Colon (tissue), 2 donors: ENCODE data around the gene ATP13A3.

ENCODE experiments used
- FAIRE-seq: peaks from 2 replicates; lab custom pipeline; 2012; peaks lifted over from hg19 to GRCh38; lab: Jason Lieb, UNC
- donor health status: control.
- donor health status: control.

Gene ATP13A3

DNA sequence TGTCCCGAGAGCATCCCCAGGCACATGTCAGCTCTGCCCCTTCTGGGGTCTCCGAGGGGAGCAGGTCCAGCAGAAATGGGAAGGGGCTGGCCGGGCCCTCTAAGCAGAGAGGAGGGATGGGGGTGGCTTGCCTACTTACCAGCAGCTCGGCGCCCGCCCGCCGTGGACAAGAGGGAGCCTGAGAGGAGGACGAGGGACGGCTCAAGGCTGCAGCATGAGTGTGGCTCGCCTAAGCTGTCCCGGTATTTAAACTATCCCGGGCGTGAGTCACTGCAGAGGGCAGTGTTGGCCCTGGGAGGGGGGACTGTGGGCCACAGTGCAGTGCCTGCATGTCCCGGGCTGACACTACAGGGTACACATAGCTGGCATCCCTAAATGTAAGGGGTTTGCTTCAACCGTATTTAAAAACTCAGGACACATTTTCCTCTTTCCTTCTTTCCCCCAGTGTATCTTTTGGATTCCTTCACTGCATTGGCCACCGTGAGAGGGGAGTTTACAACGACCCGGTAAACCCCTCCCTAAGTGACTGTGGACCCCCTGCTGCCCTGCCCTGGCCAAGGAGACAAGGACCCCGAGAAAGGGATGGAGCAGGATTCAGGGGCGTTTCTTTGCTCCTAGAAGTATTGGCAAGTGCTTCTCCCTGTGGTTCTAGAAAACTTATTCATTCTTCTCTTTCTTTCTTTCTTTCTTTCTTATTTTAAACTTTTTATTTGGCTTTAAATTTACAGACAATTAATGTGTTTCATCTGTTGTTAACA is 117.1 kb downstream of the ATP13A3 start, which contains the start of gene LRRC15:
LRRC15 (minus strand) TSS at position 222 of the 758 bp plus-strand sequence. CDS start 8,700 bp downstream, outside the sequence.
- no peak for FAIRE-seq

DNA sequence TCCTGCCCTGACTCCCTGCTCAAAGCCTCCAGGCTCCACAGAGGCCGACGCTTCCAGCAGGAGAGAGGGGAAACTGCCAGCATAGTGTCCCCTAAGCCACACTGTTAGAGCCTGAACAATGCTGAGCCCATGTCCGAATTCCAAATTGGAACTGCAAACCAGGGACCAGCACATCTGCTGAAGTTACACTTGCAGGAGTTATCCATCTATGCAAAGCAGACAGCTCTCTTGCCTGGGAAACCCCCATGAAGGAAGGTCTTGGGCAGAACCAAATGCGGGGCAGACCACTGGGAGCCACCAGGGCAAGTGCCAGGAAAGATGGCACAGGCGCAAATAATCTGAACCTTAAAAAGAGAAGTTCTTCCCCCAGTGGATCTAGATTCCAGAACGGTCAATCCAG is 117.9 kb downstream of the ATP13A3 start:
- FAIRE-seq = no peak

DNA sequence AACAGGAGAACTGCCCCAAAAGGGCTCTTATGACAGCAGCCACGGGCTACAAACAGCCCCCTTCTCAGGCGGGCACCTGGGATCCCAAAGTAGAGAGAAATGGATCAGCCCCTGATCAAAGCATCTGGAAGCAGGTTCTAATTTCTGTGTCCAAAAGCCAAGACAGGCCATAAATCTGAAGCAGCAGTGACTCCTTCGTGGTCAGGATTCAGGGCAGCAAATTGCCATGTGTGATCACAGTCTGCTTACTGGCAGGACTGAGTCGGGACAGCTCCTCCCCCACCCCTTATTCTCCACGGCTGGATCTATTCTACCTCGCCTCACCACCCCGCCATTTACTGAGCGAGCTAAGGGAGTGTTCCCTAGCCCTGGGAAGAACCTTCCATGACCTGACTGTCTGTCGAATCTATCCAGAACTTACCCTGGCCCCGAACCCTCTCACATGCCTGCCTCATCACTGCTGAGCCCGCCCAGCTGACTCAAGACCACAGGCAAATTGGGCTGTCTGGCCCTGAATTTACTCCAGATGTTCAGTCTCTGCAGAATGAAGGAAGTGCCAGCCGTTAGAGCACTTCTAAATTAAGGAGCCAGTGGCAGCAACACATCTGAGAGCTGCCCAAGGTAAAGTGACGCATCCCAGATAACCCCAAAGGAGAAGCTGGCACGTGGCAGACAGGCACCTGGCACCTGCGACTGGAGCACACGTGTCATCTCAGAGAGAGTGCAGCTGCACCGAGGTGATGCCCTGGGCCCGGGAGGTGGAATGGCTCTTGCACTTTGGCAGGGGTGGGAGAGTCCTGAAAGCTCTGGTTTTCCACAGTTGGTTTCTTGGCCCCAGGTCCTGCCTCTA is 118.6 kb downstream of the ATP13A3 start:
- no peak for FAIRE-seq

DNA sequence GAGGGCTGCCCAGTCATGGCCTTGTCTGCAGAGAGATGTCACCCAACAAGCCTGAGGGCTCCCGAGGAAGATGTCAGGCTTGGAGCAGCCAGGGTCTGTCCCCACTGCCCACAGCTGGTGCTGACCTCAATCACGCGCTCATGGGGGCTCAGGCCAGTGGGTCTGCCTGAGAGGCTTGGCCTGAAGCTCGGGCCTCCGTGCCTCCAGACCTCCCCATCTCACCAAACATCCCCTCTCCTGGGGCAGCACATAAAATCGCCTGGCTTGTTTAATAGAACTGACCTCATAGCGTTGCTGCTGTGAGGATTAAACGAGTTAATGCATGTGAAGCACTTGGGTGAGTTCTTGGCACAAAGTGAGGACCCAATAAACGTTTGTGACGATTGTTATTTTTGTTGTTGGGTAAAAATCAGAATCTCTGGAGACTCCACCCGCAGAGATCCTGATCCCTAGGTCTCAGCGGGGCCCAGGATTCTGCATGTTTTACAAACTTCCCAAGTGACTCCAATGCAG is 120.8 kb downstream of the ATP13A3 start:
- no peak for FAIRE-seq

DNA sequence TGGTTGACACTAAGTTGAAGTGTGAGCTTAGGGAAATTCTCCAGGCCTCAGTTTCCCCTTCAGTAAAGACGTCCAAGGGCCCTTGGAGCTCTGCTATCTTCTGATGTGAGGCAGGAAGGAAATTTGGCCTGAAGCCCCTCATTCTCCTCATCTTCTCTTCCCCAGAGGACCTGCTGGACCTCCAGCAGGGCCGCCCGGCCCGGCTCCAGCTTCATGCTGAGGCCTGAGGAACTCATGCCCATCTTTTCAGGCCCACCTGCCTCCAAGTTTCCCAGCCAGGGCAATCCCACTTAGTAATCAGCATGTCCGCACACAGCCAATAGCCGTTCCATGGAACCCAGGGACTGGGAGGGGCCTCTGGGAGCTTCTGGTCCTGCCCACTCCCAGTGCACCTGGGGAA is 121.3 kb downstream of the ATP13A3 start:
- FAIRE-seq = no peak

DNA sequence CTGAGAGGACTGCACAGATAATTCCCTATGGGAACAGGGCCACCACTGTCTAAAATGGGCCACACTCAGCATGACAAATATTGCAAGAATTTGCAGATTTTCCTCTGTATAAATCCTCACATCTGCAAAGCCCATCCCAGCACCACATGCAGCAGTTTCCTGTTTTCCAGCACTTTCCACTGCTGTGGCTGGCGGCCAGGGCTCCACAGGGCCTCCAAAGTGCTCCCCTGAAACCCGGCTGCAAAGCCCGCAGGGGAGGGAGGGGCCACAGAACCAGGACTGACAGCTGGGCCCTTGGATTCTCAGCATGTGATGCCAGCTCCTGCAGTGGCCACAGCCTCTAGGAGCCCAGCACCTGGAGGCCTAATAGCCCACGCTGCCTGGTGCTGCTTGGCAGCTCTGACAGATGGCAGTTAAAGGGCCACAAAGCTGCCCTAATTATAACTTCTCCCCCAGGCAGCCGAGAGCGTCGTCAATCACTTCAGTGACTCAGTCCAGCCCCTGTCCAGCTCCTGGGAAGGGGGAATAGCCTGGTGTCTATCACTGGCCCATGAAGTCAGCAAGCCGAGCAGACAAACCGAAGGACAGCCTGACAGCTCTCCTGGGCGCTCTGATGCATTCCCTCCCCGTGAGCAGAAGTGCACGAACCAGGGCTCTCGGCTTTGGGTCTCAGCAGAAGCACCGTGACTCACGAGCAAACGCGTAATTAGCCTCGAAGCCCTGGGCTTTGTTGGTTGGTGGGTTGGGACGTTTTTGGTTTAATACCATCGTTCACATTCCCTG is 122.0 kb downstream of the ATP13A3 start:
- no peak for FAIRE-seq

DNA sequence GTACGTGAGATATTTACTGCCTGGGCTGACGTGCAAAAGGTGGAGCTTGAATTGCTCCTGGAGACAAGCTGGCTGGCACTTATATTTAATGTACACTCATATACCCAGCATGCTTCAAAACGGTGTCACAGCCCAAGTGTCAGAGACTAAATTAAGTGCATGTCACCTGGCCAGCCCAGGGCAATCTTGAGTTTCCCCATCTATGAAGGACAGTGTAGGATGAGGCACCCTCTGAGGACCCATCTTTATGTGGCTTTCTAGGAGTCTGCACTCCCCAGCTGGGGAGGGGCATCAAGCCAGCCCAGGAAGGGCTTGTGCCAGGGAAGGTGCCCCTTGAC is 122.5 kb downstream of the ATP13A3 start:
- FAIRE-seq = no peak

DNA sequence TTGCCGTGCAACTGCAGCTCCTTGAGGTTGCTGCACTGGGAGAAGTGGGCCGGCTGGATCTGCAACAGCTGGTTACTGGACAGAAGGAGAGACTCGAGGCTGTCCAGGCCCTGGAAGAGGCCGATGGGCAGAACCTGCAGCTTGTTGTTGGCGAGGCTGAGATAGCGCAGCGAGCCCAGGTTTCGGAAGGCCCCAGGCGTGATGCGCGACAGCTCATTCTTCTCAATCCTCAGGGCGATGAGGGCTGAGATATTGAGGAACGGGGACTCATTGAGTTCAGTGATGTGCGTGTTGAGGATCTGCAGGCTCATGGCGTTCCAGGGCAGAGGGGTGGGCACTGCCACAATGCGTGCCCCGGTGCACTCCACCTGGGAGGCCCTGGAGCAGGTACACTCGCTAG is 126.2 kb downstream of the ATP13A3 start:
- FAIRE-seq = no peak

DNA sequence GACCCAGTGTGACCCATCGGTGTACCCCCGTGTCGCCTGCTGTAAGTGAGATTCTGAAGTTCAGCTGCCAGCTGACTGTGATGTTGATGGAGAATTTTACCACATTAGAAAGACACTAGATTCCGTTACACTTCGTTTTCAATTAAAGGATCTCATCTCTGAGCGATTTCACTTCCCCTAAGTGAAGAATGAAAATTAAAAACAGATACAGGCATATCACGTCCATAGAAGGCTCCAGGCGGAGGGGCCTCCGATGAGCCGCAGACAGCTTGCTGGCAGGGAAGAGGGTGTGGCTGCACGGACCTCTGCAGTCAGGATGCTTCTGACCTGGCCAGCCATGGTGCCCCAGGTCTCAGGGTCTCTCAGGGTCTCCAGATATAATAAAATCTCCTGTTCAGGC is 129.1 kb downstream of the ATP13A3 start:
- no peak for FAIRE-seq

DNA sequence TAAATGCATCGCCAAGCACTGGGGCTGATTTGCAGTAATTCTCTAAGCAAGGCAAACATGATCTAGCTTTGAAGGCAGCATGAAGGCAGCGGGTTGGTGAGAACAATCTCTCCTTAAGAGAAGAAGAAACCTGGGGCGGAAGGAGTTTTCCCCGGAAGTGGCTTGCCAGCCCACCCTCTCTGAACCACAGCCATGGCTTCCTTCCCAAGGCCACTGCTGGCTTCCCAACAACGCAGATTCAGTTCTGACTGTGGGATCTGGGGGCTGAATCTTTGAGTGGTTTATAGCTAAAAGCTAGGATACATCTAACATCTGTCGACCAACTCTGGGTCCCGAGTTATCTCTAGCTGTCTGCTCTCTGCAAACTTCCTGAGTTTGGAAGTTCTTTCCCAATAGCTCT is 131.4 kb downstream of the ATP13A3 start:
- no peak for FAIRE-seq

DNA sequence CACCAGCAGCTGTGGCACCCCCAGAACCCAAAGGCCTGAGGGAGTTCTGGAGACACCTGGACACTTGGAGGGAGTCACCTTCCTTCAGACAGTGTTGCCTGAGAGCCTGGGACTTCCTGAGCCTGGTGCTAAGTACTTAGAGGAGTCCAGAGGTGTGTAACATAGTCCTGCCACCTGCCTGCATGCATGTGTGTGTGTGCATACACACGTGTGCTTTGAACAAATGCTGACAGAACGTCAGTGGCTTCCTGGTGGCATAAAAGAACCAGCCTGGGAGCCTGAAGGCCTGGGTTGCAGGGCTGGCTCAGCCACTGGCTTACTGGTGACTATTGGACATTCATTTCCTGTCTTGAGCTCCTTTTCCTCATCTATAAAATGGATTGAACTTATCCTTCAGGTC is 132.5 kb downstream of the ATP13A3 start:
- no peak for FAIRE-seq
